ENCODE measurements around the gene IQSEC1. TPM values are rescaled to one million over a fixed set of nuclear protein-coding genes. Genes with fewer than 3 reads are reported as not detected.

Gene IQSEC1
- total and polyA plus RNA-seq, 2 experiments from 2014 or later: 8.0 to 51.9 TPM

DNA sequence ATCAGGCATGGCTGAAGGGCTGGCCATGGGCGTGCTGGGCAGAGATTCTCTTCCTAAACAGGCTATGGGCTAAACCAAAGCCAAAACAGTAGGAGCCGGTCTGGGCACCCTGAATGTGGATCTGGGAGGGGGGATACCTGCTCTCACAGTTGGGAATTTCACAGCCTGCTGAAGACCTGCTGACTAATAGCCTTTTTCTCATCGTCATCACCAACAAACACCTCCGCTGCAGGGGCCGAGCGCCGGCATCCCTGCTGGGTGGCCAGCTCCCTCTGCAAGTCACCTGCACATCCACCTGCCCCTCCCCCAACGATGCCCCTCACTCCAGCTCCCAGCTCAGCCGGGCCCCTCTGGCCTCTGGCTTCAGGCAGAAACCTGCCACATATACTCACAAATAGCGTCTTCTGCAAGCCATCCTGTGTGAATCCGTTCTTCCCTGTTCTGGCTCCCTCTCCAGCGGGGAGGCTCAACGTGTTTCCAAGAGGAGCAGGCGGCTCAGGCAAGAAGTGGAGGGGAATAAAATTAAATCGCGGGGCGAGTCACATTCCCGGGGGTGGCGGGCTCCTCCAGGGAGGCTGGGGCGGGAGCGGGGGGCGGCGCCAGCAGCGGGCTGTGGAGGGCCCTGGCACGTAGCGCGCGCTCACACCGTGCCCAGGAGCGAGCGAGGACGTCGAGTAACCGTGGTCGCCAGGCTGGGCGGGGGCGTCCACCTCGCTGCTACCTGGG is 466 bp downstream of the IQSEC1 start (continued):
- TF ChIP-seq STAT1 (IDR thresholded peaks at IDR 0.05; ENCODE audit: unreplicated experiment) (no peak), NANOG (IDR thresholded peaks at IDR 0.05; ENCODE audit: borderline replicate concordance) (no peak)

DNA sequence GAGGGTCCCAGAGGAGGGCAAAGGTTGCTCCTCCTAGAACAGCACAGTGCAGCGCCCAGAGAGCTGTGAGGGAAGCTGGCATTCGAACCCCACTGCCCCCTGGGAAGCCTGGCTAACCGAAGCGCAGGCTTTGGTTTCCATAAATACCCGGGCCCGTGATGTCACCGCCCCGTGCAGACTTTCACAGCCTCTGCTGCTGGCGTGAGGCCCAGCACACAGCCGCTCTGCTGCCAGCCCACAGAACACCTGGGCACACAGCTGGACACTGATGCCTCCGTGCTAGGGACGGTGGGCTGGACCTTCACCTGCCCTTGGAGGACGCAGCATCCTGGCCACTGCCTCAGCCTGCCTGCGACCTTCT is 1.0 kb downstream of the IQSEC1 start:
- Histone ChIP-seq H3K4me2 (peak overlapping the region; percentile 85), H4K20me1 (replicated peaks; ENCODE audit: insufficient read depth) (no peaks in the 10 kb centered on the region), H3F3A (replicated peaks; ENCODE audit: low read depth) (peaks cover 8% of the 10 kb centered on the region; the same call in 1 of the 2 replicates), H3K36me3 (ENCODE audit: insufficient read depth) (no peaks in the 10 kb centered on the region), H3K27ac (ENCODE audit: low read depth) (no peak overlapping the region), H3K9me2 (ENCODE audit: insufficient read depth) (no peaks in the 10 kb centered on the region), H3K79me2 (replicated peaks; ENCODE audit: insufficient read depth) (no peaks in the 10 kb centered on the region), H3K27me3 (ENCODE audit: insufficient read depth) (peaks cover 27% of the 10 kb centered on the region), H3K4me1 (ENCODE audit: insufficient read depth) (peaks cover 4% of the 10 kb centered on the region; the same call in 1 of the 2 replicates), H3K4me3 (peak overlapping the region; percentile 57), H2AFZ (no peak overlapping the region)
- DNase-seq (ENCODE audit: low spot score): no peak
- H3K27ac Mint-ChIP-seq: no peak overlapping the region
- peaks cover 17% of the 10 kb centered on the region for H3K4me1 Mint-ChIP-seq
- no peaks in the 10 kb centered on the region; the same call in 2 of the 3 replicates for H3K36me3 Mint-ChIP-seq (ENCODE audit: low read depth)
- ATAC-seq: no peak
- peaks cover 37% of the 10 kb centered on the region for H3K27me3 Mint-ChIP-seq (ENCODE audit: insufficient read depth, low read depth, poor library complexity)
- H3K4me3 Mint-ChIP-seq: no peak overlapping the region
- peaks cover 3% of the 10 kb centered on the region; the same call in 1 of the 3 replicates for H3K9me3 Mint-ChIP-seq
- TF ChIP-seq EZH2 (IDR thresholded peaks at IDR 0.05; ENCODE audit: low read depth, unreplicated experiment) (no peak), STAT1 (IDR thresholded peaks at IDR 0.05; ENCODE audit: unreplicated experiment) (no peak), CREB1 (CRISPR knock-in tag; IDR thresholded peaks at IDR 0.05; ENCODE audit: low read depth) (no peak), NANOG (IDR thresholded peaks at IDR 0.05; ENCODE audit: borderline replicate concordance) (no peak), ZNF331 (CRISPR knock-in tag; IDR thresholded peaks at IDR 0.05; ENCODE audit: low read depth) (no peak), EZH2phosphoT487 (IDR thresholded peaks at IDR 0.05; ENCODE audit: unreplicated experiment) (no peak), JUNB (IDR thresholded peaks at IDR 0.05; ENCODE audit: unreplicated experiment) (no peak), POLR2AphosphoS5 (IDR thresholded peaks at IDR 0.05; ENCODE audit: low read depth) (no peak)
- TF ChIP-seq, protein P1, sequence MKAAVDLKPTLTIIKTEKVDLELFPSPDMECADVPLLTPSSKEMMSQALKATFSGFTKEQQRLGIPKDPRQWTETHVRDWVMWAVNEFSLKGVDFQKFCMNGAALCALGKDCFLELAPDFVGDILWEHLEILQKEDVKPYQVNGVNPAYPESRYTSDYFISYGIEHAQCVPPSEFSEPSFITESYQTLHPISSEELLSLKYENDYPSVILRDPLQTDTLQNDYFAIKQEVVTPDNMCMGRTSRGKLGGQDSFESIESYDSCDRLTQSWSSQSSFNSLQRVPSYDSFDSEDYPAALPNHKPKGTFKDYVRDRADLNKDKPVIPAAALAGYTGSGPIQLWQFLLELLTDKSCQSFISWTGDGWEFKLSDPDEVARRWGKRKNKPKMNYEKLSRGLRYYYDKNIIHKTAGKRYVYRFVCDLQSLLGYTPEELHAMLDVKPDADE (IDR thresholded peaks at IDR 0.05): no peak
- TF ChIP-seq, protein P2, sequence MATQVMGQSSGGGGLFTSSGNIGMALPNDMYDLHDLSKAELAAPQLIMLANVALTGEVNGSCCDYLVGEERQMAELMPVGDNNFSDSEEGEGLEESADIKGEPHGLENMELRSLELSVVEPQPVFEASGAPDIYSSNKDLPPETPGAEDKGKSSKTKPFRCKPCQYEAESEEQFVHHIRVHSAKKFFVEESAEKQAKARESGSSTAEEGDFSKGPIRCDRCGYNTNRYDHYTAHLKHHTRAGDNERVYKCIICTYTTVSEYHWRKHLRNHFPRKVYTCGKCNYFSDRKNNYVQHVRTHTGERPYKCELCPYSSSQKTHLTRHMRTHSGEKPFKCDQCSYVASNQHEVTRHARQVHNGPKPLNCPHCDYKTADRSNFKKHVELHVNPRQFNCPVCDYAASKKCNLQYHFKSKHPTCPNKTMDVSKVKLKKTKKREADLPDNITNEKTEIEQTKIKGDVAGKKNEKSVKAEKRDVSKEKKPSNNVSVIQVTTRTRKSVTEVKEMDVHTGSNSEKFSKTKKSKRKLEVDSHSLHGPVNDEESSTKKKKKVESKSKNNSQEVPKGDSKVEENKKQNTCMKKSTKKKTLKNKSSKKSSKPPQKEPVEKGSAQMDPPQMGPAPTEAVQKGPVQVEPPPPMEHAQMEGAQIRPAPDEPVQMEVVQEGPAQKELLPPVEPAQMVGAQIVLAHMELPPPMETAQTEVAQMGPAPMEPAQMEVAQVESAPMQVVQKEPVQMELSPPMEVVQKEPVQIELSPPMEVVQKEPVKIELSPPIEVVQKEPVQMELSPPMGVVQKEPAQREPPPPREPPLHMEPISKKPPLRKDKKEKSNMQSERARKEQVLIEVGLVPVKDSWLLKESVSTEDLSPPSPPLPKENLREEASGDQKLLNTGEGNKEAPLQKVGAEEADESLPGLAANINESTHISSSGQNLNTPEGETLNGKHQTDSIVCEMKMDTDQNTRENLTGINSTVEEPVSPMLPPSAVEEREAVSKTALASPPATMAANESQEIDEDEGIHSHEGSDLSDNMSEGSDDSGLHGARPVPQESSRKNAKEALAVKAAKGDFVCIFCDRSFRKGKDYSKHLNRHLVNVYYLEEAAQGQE (IDR thresholded peaks at IDR 0.05; ENCODE audit: unreplicated experiment): no peak
- TF ChIP-seq, protein P3, sequence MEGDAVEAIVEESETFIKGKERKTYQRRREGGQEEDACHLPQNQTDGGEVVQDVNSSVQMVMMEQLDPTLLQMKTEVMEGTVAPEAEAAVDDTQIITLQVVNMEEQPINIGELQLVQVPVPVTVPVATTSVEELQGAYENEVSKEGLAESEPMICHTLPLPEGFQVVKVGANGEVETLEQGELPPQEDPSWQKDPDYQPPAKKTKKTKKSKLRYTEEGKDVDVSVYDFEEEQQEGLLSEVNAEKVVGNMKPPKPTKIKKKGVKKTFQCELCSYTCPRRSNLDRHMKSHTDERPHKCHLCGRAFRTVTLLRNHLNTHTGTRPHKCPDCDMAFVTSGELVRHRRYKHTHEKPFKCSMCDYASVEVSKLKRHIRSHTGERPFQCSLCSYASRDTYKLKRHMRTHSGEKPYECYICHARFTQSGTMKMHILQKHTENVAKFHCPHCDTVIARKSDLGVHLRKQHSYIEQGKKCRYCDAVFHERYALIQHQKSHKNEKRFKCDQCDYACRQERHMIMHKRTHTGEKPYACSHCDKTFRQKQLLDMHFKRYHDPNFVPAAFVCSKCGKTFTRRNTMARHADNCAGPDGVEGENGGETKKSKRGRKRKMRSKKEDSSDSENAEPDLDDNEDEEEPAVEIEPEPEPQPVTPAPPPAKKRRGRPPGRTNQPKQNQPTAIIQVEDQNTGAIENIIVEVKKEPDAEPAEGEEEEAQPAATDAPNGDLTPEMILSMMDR (conservative IDR thresholded peaks at IDR 0.05; ENCODE audit: low read depth in 2 of 2): no peak
- TF ChIP-seq, protein P4, sequence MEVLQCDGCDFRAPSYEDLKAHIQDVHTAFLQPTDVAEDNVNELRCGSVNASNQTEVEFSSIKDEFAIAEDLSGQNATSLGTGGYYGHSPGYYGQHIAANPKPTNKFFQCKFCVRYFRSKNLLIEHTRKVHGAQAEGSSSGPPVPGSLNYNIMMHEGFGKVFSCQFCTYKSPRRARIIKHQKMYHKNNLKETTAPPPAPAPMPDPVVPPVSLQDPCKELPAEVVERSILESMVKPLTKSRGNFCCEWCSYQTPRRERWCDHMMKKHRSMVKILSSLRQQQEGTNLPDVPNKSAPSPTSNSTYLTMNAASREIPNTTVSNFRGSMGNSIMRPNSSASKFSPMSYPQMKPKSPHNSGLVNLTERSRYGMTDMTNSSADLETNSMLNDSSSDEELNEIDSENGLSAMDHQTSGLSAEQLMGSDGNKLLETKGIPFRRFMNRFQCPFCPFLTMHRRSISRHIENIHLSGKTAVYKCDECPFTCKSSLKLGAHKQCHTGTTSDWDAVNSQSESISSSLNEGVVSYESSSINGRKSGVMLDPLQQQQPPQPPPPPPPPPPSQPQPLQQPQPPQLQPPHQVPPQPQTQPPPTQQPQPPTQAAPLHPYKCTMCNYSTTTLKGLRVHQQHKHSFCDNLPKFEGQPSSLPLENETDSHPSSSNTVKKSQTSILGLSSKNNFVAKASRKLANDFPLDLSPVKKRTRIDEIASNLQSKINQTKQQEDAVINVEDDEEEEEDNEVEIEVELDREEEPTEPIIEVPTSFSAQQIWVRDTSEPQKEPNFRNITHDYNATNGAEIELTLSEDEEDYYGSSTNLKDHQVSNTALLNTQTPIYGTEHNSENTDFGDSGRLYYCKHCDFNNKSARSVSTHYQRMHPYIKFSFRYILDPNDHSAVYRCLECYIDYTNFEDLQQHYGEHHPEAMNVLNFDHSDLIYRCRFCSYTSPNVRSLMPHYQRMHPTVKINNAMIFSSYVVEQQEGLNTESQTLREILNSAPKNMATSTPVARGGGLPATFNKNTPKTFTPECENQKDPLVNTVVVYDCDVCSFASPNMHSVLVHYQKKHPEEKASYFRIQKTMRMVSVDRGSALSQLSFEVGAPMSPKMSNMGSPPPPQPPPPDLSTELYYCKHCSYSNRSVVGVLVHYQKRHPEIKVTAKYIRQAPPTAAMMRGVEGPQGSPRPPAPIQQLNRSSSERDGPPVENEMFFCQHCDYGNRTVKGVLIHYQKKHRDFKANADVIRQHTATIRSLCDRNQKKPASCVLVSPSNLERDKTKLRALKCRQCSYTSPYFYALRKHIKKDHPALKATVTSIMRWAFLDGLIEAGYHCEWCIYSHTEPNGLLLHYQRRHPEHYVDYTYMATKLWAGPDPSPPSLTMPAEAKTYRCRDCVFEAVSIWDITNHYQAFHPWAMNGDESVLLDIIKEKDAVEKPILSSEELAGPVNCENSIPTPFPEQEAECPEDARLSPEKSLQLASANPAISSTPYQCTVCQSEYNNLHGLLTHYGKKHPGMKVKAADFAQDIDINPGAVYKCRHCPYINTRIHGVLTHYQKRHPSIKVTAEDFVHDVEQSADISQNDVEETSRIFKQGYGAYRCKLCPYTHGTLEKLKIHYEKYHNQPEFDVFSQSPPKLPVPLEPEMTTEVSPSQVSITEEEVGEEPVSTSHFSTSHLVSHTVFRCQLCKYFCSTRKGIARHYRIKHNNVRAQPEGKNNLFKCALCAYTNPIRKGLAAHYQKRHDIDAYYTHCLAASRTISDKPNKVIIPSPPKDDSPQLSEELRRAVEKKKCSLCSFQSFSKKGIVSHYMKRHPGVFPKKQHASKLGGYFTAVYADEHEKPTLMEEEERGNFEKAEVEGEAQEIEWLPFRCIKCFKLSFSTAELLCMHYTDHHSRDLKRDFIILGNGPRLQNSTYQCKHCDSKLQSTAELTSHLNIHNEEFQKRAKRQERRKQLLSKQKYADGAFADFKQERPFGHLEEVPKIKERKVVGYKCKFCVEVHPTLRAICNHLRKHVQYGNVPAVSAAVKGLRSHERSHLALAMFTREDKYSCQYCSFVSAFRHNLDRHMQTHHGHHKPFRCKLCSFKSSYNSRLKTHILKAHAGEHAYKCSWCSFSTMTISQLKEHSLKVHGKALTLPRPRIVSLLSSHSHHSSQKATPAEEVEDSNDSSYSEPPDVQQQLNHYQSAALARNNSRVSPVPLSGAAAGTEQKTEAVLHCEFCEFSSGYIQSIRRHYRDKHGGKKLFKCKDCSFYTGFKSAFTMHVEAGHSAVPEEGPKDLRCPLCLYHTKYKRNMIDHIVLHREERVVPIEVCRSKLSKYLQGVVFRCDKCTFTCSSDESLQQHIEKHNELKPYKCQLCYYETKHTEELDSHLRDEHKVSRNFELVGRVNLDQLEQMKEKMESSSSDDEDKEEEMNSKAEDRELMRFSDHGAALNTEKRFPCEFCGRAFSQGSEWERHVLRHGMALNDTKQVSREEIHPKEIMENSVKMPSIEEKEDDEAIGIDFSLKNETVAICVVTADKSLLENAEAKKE (CRISPR knock-in tag; IDR thresholded peaks at IDR 0.05): no peak
